BE2C (cell line): ENCODE data around the gene PHF21B.

ENCODE experiments used
- DNase-seq: peaks from one replicate; pipeline ENCODE4 v3.0.0-alpha.2; 2020
- H3K27me3 ChIP-seq: fragments of 250-450 bp; sonication (Bioruptor Pico); 2 replicates; pipeline ENCODE4 v1.5.1; 2020; ENCODE audit warnings: mild to moderate bottlenecking
- H3K36me3 ChIP-seq: fragments of 250-450 bp; sonication (Bioruptor Pico); 2 replicates; pipeline ENCODE4 v1.5.1; 2020; ENCODE audit warnings: mild to moderate bottlenecking
- H3K4me1 ChIP-seq: fragments of 250-450 bp; sonication (Bioruptor Pico); 2 replicates; pipeline ENCODE4 v1.5.1; 2020
- H3K4me3 ChIP-seq: 2 replicates; pipeline ENCODE4 v1.5.1; 2011; ENCODE audit warnings: low read depth, low read length
- H3K9me3 ChIP-seq: fragments of 250-450 bp; sonication (Bioruptor Pico); 2 replicates; pipeline ENCODE4 v1.5.1; 2020
- TF ChIP-seq, protein P1 (sequence below): IDR thresholded peaks from 2 replicates; pipeline ENCODE4 v1.5.1; 2012; ENCODE audit warnings: mild to moderate bottlenecking, low read depth, low read length

Gene PHF21B

DNA sequence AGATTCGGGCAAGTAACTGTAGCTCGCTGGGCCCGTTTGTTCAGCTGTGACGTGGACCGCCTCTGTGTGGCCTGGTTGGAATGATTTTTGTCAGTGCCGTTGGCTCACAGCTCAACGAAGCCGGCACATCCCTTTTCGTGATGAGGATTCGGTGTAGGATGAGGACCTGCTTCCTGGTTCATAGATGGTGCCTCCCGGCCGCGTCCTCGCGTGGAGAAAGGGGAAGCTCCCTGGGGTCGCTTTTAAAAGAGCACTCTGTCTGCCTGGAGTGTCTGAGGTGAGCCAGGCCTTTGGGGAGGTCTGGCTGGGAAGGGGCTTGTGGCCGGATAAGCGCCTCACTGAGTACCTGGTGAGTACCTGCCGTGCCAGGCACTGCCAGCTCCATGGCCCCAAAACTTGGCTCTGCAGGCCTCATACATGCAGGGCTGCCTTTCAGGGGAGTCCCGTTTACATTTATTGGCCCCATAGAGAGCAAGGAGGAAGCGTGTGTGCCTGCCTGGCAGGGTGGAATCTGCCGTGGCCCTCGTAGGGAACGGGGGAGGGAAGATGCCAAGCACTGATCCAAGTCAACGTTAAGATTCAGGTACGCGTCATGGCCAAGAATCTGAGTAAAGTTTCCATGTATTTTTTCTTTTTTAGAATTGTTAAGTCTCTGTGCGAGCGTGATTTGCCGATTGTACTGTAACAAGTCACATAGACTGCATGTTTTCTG is 169.0 kb downstream of the PHF21B start:
- Histone ChIP-seq H3K9me3 (no peaks in the 10 kb centered on the region), H3K4me1 (peaks cover 3% of the 10 kb centered on the region; the same call in 1 of the 2 replicates), H3K4me3 (no peak overlapping the region), H3K36me3 (no peaks in the 10 kb centered on the region), H3K27me3 (no peaks in the 10 kb centered on the region)
- TF ChIP-seq, protein P1, sequence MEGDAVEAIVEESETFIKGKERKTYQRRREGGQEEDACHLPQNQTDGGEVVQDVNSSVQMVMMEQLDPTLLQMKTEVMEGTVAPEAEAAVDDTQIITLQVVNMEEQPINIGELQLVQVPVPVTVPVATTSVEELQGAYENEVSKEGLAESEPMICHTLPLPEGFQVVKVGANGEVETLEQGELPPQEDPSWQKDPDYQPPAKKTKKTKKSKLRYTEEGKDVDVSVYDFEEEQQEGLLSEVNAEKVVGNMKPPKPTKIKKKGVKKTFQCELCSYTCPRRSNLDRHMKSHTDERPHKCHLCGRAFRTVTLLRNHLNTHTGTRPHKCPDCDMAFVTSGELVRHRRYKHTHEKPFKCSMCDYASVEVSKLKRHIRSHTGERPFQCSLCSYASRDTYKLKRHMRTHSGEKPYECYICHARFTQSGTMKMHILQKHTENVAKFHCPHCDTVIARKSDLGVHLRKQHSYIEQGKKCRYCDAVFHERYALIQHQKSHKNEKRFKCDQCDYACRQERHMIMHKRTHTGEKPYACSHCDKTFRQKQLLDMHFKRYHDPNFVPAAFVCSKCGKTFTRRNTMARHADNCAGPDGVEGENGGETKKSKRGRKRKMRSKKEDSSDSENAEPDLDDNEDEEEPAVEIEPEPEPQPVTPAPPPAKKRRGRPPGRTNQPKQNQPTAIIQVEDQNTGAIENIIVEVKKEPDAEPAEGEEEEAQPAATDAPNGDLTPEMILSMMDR = no peak
- no peak for DNase-seq

DNA sequence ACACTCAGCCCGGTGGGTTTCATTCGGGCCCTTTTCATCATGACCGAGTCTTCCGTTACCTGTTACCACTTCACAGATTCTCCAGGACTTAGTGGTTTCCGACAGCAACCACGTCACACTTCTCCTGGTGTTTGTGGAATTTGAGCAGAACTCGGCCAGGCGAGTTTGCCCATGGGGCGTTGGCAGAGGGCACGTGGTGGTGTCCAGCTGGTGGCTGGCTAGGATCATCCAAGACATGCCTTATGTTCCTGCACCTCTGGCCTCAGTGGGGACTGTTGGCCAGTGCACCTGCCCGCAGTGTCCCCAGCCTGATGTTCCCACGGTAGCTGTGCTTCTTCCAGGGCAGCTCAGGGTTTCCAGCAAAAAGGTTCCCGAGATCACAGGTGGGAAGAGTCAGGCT is 170.1 kb downstream of the PHF21B start:
- H3K4me1 ChIP-seq = peaks cover 3% of the 10 kb centered on the region; the same call in 1 of the 2 replicates
- H3K36me3 ChIP-seq = no peaks in the 10 kb centered on the region
- no peak for DNase-seq

DNA sequence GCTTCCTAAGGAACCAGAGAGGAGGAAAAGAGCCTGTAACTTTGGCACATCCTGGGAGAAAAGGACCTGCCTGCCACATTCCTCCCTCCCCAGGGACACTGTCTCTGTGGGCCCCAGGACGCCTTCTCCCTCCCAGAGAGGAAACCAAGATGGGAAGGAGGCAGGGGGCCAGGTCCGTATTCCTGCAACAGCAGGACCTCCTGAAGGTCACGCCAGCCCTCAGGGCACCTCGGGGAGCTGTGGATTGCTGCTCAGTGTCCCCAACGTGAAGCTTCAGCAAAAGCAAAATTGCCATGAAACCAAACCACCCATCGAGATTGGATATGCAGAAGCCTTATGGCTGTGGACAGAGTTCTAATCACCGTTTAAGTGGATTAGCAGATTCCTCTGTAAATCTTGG is 170.7 kb downstream of the PHF21B start:
- no peaks in the 10 kb centered on the region for H3K27me3 ChIP-seq
- no peaks in the 10 kb centered on the region for H3K36me3 ChIP-seq
- no peak for DNase-seq
- peaks cover 2% of the 10 kb centered on the region; the same call in 1 of the 2 replicates for H3K9me3 ChIP-seq
- H3K4me1 ChIP-seq = peaks cover 3% of the 10 kb centered on the region; the same call in 1 of the 2 replicates
- TF ChIP-seq, protein P1 = no peak
- no peak overlapping the region for H3K4me3 ChIP-seq

More for the DNA sequence above, 170.1 kb downstream of the PHF21B start:
- Histone ChIP-seq H3K27me3 (no peaks in the 10 kb centered on the region), H3K4me3 (no peak overlapping the region), H3K9me3 (peaks cover 2% of the 10 kb centered on the region; the same call in 1 of the 2 replicates)
- TF ChIP-seq, protein P1 = no peak

DNA sequence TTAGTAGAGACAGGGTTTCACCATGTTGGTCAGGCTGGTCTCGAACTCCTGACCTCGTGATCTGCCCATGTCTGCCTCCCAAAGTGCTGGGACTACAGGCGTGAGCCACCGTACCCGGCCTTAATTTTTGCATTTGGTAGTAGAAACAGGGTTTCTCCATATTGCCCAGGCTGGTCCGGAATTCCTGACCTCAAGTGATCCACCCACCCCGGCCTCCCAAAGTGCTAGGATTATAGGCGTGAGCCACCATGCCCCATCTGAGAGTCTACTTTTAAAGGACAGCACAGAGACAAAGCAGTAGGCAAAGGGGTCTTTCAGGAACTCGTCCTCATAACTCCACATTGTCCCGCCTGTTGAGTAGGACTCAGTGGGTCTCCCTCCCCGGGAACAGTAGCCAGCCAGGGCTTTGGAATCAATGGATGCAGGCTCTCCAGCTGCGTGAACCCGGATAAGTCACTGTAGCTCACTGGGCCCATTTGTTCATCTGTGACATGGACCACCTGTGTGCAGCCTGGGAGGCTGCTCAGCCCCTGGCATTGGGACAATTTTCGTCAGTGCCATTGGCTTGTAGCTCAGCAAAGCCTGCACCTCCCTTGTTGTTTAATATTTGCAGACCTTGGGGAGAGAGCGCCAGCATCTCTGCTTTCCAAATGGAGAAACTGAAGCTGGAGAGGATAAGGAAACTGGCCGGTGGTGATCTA is 171.3 kb downstream of the PHF21B start:
- Histone ChIP-seq H3K4me3 (no peak overlapping the region), H3K36me3 (no peaks in the 10 kb centered on the region), H3K9me3 (peaks cover 2% of the 10 kb centered on the region; the same call in 1 of the 2 replicates), H3K27me3 (no peaks in the 10 kb centered on the region), H3K4me1 (peaks cover 3% of the 10 kb centered on the region; the same call in 1 of the 2 replicates)
- DNase-seq = no peak
- TF ChIP-seq, protein P1 = no peak

DNA sequence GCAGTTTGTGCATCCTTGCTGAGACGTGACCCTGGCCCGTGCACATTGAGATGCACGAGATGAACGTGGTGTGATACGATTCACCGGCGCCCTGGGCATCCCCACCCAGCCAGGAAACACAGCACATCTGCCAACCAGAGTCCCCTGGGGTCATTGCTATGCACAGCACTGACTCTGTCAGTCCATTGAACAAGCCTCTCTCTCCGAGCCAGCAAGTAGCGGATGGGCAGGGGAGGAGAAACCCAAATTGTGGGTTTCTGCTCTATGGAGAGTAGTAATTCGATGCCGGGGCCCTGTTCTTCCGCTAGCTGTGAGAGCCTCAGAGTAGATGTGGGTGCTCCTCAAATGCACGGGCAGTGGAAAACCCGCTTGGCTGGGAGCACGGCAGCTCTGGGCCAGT is 172.3 kb downstream of the PHF21B start:
- Histone ChIP-seq H3K4me3 (no peak overlapping the region), H3K27me3 (no peaks in the 10 kb centered on the region), H3K36me3 (no peaks in the 10 kb centered on the region), H3K4me1 (peaks cover 3% of the 10 kb centered on the region; the same call in 1 of the 2 replicates), H3K9me3 (peaks cover 2% of the 10 kb centered on the region; the same call in 1 of the 2 replicates)
- DNase-seq = no peak
- TF ChIP-seq, protein P1 = no peak
